ENCODE data around the gene CETP.

Gene CETP

GRCh38 chr16:56997264-56997663 is 35.5 kb downstream of the CETP start:
- H3K4me3 ChIP-seq (ENCODE audit: low read depth, low read length), result no peak overlapping the region
- TF ChIP-seq CTCF (IDR thresholded peaks at IDR 0.05; ENCODE audit: low read depth, low read length), result no peak

GRCh38 chr16:56997931-56998330 is 36.2 kb downstream of the CETP start:
- no peak overlapping the region for H3K4me3 ChIP-seq (ENCODE audit: low read depth, low read length)
- no peak for TF ChIP-seq CTCF (IDR thresholded peaks at IDR 0.05; ENCODE audit: low read depth, low read length)

- H3K4me3 ChIP-seq (ENCODE audit: low read depth, low read length), result no peak overlapping the region
- no peak for TF ChIP-seq CTCF (IDR thresholded peaks at IDR 0.05; ENCODE audit: low read depth, low read length)
Observed at GRCh38 chr16:56998352-56998751, 36.6 kb downstream of the CETP start.

GRCh38 chr16:56998861-56999260 is 37.1 kb downstream of the CETP start:
- TF ChIP-seq CTCF (IDR thresholded peaks at IDR 0.05; ENCODE audit: low read depth, low read length), result no peak

GRCh38 chr16:56999409-57000270 is 37.9 kb downstream of the CETP start:
- TF ChIP-seq CTCF (IDR thresholded peaks at IDR 0.05; ENCODE audit: low read depth, low read length), result no peak
- no peak overlapping the region for H3K4me3 ChIP-seq (ENCODE audit: low read depth, low read length)

More at GRCh38 chr16:56998861-56999260, 37.1 kb downstream of the CETP start:
- H3K4me3 ChIP-seq (ENCODE audit: low read depth, low read length), result no peak overlapping the region

GRCh38 chr16:57000271-57001025 is 38.7 kb downstream of the CETP start:
- no peak for TF ChIP-seq CTCF (IDR thresholded peaks at IDR 0.05; ENCODE audit: low read depth, low read length)
- no peak overlapping the region for H3K4me3 ChIP-seq (ENCODE audit: low read depth, low read length)
